GM12892 (cell line): Measurements from ENCODE around the gene COL23A1.

Source experiments
- DNase-seq: peaks from one replicate; pipeline ENCODE4 v3.0.0; 2011; ENCODE audit not compliant: insufficient read length
- FAIRE-seq: peaks from 2 replicates; lab custom pipeline; 2011; peaks lifted over from hg19 to GRCh38; lab: Jason Lieb, UNC
- POLR2A ChIP-seq: IDR thresholded peaks from 2 replicates; pipeline ENCODE4 v1.6.1; 2011; ENCODE audit warnings: low read depth, low read length, control low read depth
- POLR2AphosphoS5 ChIP-seq: IDR thresholded peaks from 2 replicates; pipeline ENCODE4 v1.6.1; 2011; ENCODE audit warnings: low read depth, low read length, control low read depth
- TAF1 ChIP-seq: IDR thresholded peaks from 2 replicates; pipeline ENCODE4 v1.6.1; 2011; ENCODE audit warnings: low read depth, mild to moderate bottlenecking, control low read depth, low read length, borderline replicate concordance

The COL23A1 gene

DNA sequence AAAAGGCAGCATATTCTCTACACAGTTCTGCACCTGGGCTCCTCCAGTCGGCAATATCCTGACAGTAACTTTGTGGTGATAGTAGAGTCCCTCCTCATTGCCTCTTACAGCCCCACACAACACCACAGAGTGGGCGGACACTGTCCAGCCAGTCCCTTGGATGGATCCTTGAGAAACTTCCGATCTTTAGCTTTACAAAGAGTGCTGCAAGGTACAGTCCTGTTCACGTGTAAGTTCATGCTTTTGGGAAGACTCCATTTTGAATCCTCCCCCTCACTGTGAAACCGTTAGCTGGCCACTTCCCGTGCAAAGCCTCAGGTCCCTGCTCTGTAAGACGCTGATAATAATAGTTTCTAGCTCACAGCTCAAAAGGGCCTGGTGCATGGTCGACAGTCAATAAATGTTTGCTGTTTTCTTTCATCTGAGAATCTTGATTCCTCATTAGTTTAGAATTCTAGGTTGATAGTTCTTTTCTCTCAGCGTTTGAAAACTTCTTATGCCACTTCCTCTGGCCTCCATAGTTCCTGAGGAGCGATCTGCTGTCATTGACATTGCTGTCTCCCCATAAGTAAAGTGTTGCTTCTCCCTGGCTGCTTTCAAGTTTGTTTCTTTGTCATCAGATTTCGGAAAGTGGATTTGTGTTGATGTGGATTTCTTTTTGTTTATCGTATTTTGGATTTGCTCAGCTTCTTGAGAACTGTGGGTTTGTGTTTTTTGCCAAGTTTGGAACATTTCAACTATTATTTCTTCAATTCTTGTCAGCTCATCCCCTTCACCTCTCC, 82.9 kb downstream of the COL23A1 start:
- FAIRE-seq (no peak), DNase-seq (no peak)
- TF ChIP-seq TAF1 (no peak), POLR2AphosphoS5 (no peak), POLR2A (no peak)

GRCh38 chr5:178505639-178506407, 84.4 kb downstream of the COL23A1 start:
- TF ChIP-seq POLR2A (no peak), POLR2AphosphoS5 (no peak), TAF1 (no peak)
- no peak for FAIRE-seq
- DNase-seq, result no peak

DNA sequence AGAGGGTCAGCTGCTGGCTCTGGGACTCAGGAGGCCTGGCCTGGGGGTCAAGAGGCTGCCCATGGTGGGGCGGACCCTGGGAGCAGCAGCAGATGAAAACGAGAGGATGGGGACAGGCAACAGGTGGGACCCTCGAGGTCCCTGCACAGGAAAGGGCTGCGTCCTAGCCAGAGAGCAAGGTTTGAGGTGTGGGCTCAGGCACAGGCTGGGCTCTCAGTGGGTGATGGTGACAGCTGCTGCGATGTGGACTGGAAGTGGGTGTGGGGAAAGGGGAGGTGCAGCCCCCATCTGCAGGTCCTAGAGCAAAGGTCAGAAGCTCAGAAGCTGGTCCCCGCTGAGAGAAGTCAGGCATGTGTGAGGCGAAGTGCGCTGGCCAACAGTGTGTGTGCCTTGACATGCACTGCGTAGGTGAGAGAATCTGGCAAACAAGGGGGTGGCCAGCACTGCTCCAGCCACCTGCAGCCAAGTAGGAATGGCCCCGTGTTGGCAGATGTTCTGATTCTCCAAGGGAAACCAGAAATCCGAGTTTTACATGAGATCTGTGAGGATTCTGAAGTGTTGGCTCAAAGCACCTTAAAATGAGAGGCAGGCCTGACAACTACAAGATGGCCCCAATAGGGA, 85.7 kb downstream of the COL23A1 start:
- TF ChIP-seq TAF1, result no peak
- no peak for TF ChIP-seq POLR2AphosphoS5
- no peak for TF ChIP-seq POLR2A
- FAIRE-seq (no peak), DNase-seq (no peak)

GRCh38 chr5:178502401-178503100, 87.6 kb downstream of the COL23A1 start:
- no peak for TF ChIP-seq POLR2AphosphoS5
- no peak for DNase-seq
- peak; percentile 66 for FAIRE-seq

DNA sequence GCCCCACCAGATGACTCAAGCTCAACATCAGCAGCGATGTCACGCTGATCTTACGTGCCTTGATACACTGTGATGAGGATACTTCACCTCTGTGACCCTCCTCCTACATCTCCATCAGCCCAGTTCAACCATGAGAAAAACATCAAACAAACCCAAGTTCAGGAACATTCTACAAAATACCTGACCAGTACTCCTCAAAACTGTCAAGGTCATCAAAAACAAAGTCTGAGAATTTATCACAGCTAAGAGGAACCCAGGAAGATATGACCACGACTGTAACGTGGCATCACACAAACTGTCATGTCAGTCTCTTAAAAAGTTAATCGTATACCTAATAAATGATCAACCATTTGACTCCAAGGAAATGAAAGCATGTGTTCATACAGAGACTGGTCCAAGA, 90.8 kb downstream of the COL23A1 start:
- DNase-seq (no peak), FAIRE-seq (no peak)
- TF ChIP-seq POLR2A, result no peak
- TF ChIP-seq TAF1, result no peak
- TF ChIP-seq POLR2AphosphoS5, result no peak

GRCh38 chr5:178496642-178497041, 93.6 kb downstream of the COL23A1 start:
- TF ChIP-seq POLR2AphosphoS5, result no peak
- TF ChIP-seq POLR2A, result no peak
- no peak for FAIRE-seq

DNA sequence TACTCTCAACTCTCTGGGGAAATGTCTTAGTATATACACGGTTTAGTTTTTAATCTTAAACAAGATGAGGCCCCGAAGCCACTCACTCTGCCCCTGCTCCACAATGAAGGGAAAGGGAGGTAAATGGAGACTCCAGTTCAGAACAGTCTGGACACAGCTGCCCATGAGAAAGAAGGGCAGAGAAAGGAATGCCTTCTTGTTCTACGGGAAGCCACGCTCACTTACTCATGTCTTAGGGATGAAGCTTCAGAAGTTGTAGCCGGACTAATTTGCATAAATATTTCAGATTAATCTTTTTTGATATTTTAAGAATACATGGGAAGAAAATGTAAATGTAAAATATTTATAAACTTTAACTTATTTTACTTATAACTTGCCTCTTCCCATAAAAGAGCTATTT, 94.0 kb downstream of the COL23A1 start:
- DNase-seq (no peak), FAIRE-seq (no peak)
- TF ChIP-seq POLR2AphosphoS5, result no peak

More at GRCh38 chr5:178496642-178497041, 93.6 kb downstream of the COL23A1 start:
- DNase-seq, result no peak

- DNase-seq (no peak), FAIRE-seq (no peak)
- no peak for TF ChIP-seq POLR2AphosphoS5
- TF ChIP-seq POLR2A, result no peak
- TF ChIP-seq TAF1, result no peak
These were observed 94.5 kb downstream of the COL23A1 start for GRCh38 chr5:178495706-178496105.

GRCh38 chr5:178492278-178492677, 97.9 kb downstream of the COL23A1 start:
- FAIRE-seq, result no peak
- no peak for DNase-seq
- TF ChIP-seq TAF1 (no peak), POLR2AphosphoS5 (no peak), POLR2A (no peak)

DNA sequence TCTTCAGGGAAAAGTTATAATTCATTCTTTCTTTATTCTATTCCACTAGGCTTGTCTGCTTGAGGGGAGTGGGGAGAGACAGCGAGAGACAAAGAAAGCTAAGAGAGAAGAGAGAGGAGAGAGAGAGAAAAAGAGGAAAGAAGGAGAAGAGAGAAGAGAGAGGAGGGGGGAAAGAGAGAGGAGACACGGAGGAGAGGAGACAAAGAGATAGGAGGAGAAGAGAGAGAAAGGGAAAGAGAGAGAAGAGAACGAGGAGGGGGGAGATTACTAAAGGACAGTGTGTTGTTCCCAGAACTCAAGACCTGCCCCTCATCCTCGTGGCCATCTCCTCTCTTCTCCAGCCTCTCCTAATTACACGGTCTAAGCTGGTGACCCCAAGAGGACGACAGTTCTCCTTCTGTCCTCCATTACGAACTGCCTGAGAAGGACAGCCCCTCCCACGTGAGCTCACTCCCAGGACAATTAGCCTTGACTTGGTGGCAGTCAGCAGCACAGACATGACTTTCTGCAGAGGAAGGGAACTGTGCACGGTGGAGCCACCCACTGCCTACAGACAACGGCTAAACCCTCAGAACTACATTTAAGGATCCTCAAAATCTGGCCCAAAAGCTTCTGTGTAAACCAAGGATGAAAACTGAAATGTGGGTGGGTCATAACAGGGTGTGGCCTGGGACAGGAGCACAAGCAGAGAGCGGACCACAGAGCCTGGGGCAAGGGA, 99.1 kb downstream of the COL23A1 start:
- no peak for FAIRE-seq
- TF ChIP-seq POLR2A (no peak), TAF1 (no peak), POLR2AphosphoS5 (no peak)
- no peak for DNase-seq

GRCh38 chr5:178489271-178489976, 100.8 kb downstream of the COL23A1 start:
- TF ChIP-seq POLR2A, result no peak
- FAIRE-seq, result no peak
- DNase-seq, result no peak
